Osteoblast (primary cell): ENCODE data around the gene NEUROG1. TPM values are rescaled to one million over a fixed set of nuclear protein-coding genes. Genes with fewer than 3 reads are reported as not detected.
A peak's percentile ranks its signal among the peaks of the same experiment; 100 is the strongest.

Experiments used
- DNase-seq: peaks from one replicate; pipeline ENCODE4 v3.0.0; 2011; ENCODE audit warnings: low spot score, mixed read lengths; ENCODE audit not compliant: insufficient read length; ENCODE audit errors: missing footprints
- H2AFZ ChIP-seq: 2 replicates; pipeline ENCODE4 v1.6.0; 2011; ENCODE audit warnings: mild to moderate bottlenecking, low read length
- H3K27ac ChIP-seq: 2 replicates; pipeline ENCODE4 v1.5.1; 2011; ENCODE audit warnings: mild to moderate bottlenecking, low read depth, low read length, moderate library complexity
- H3K27me3 ChIP-seq: 2 replicates; pipeline ENCODE4 v1.6.0; 2012; ENCODE audit warnings: mild to moderate bottlenecking, control low read depth, inconsistent platforms, low read length, moderate library complexity; ENCODE audit not compliant: insufficient read depth
- H3K36me3 ChIP-seq: 2 replicates; pipeline ENCODE4 v1.5.1; 2011; ENCODE audit warnings: mild to moderate bottlenecking, low read length, control low read depth, moderate library complexity; ENCODE audit not compliant: insufficient read depth
- H3K4me1 ChIP-seq: 2 replicates; pipeline ENCODE4 v1.5.1; 2011; ENCODE audit warnings: mild to moderate bottlenecking, low read length, control low read depth, moderate library complexity; ENCODE audit not compliant: insufficient read depth
- H3K4me2 ChIP-seq: 2 replicates; pipeline ENCODE4 v1.6.0; 2011; ENCODE audit warnings: mild to moderate bottlenecking, low read length; ENCODE audit not compliant: insufficient read depth
- H3K4me3 ChIP-seq: fragments of 200-600 bp; sonication (generic); 3 replicates; pipeline ENCODE4 v1.5.1; 2012; ENCODE audit warnings: mild to moderate bottlenecking, low read length, inconsistent platforms; ENCODE audit not compliant: insufficient read depth
- H3K79me2 ChIP-seq: 2 replicates; pipeline ENCODE4 v1.6.0; 2012; ENCODE audit warnings: mild to moderate bottlenecking, low read length, control low read depth, inconsistent platforms; ENCODE audit not compliant: insufficient read depth
- H3K9me3 ChIP-seq: 2 replicates; pipeline ENCODE4 v1.5.1; 2011; ENCODE audit warnings: low read depth, low read length, control low read depth
- H4K20me1 ChIP-seq: 2 replicates; pipeline ENCODE4 v1.6.0; 2012; ENCODE audit warnings: mild to moderate bottlenecking, low read length, control low read depth; ENCODE audit not compliant: insufficient read depth
- total RNA-seq: library from RNA; depleted of rRNA; stranded (reverse); fragments of >200 nt; gene quantifications from 2 replicates; pipeline ENCODE4 v1.2.3, GENCODE V29; 2012
- TF ChIP-seq, protein P1 (sequence below): IDR thresholded peaks from 2 replicates; pipeline ENCODE4 v1.5.1; 2011; ENCODE audit warnings: mild to moderate bottlenecking, low read depth, low read length, moderate library complexity; ENCODE audit errors: extremely low read depth

NEUROG1 gene
- total RNA-seq, 1 donor = not detected

DNA sequence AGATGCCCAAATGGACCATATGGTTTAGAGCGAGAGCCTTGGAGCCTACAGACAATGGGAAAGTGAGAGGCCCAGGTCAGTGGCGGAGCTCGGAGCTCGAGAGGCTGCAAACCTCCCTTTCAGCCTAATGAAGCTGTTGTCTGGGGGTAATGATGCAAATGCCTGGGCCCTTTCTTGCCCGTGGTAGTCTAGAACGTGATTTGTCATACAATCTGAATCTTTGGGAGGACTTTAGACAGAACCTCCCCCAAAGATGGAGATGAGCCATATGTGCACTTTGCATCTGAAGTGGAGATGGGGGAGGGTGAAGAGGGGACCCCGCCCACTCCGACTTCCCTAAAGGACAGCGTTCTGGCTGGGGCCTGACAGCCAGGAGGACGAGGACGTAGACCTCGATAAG, 10.3 kb upstream of the NEUROG1 start:
- H3K27me3 ChIP-seq = peaks cover 94% of the 10 kb centered on the region
- H3K4me2 ChIP-seq = no peak overlapping the region
- no peak overlapping the region for H2AFZ ChIP-seq
- H3K4me3 ChIP-seq = no peak overlapping the region
- H3K9me3 ChIP-seq = no peaks in the 10 kb centered on the region
- DNase-seq = peak; percentile 27
- TF ChIP-seq, protein P1, sequence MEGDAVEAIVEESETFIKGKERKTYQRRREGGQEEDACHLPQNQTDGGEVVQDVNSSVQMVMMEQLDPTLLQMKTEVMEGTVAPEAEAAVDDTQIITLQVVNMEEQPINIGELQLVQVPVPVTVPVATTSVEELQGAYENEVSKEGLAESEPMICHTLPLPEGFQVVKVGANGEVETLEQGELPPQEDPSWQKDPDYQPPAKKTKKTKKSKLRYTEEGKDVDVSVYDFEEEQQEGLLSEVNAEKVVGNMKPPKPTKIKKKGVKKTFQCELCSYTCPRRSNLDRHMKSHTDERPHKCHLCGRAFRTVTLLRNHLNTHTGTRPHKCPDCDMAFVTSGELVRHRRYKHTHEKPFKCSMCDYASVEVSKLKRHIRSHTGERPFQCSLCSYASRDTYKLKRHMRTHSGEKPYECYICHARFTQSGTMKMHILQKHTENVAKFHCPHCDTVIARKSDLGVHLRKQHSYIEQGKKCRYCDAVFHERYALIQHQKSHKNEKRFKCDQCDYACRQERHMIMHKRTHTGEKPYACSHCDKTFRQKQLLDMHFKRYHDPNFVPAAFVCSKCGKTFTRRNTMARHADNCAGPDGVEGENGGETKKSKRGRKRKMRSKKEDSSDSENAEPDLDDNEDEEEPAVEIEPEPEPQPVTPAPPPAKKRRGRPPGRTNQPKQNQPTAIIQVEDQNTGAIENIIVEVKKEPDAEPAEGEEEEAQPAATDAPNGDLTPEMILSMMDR = no peak
- H3K27ac ChIP-seq = no peak overlapping the region
- no peaks in the 10 kb centered on the region for H3K79me2 ChIP-seq
- H3K4me1 ChIP-seq = peaks cover 6% of the 10 kb centered on the region
- H3K36me3 ChIP-seq = no peaks in the 10 kb centered on the region
- no peaks in the 10 kb centered on the region for H4K20me1 ChIP-seq

DNA sequence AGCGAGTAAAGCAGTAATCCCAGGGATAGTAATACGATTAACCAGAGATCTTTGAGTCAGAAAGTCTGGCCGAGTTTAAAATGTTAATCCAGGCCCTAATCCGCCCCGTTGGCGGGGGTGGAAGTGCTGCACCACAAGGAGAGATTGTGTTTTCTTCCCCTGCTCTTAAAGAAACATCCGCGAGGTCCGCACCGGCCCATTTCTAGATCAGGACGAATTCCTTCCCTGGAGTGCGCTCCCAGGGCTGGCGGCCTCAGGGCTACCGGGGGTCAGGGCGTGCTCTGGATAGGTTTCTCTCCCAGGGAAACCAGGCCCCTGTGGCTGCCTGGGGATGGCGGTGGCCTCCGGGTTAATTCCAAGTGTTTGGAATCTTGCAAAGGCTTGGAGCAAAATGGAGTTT, 9.3 kb upstream of the NEUROG1 start:
- H3K79me2 ChIP-seq = no peaks in the 10 kb centered on the region
- DNase-seq = peak; percentile 42
- H3K27ac ChIP-seq = no peak overlapping the region
- peaks cover 6% of the 10 kb centered on the region for H3K4me1 ChIP-seq
- no peak overlapping the region for H2AFZ ChIP-seq
- TF ChIP-seq, protein P1 = no peak
- H3K4me2 ChIP-seq = no peak overlapping the region
- H3K9me3 ChIP-seq = no peaks in the 10 kb centered on the region
- no peaks in the 10 kb centered on the region for H3K36me3 ChIP-seq
- H4K20me1 ChIP-seq = no peaks in the 10 kb centered on the region
- no peak overlapping the region for H3K4me3 ChIP-seq
- peaks cover 97% of the 10 kb centered on the region for H3K27me3 ChIP-seq

DNA sequence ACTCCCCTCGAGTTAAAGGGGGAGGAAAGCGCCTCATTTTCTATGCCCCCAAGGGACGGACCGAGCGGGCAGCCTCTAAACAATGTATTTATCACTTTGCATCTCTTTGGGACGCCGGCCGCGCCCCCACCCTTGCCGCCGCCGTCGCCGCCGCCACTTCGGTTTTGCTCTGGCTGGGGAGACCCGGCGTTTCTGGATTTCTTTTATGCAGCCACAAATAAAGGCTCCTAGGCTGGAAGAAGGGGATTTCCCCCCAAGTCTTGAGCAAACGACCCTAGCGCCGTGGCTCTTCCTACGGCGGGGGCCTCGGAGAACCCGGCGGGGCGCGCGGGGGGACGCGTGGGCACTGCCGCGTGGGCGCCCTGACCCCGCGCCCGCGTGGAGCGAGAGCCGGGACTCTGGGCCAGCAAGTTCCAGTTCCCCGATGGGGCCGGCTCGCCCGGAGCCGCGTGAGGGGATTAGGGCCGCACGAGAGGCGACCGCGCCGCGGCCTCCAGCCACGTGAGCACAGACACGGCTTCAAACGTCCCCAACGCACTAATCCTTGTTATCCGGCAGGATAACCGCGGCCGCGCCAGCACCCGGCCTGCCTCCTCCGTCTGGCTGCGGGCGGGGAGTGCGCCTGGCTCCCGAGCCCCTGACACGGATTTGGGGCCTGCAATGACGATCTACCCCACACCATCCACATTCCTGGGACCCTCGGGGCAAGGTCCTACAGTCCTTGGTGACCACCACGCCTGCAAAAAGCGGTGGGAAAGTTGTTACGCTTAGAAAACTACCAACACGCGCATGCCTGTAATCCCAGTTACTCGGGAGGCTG, 7.9 kb upstream of the NEUROG1 start:
- Histone ChIP-seq H3K4me2 (peak overlapping the region; percentile 70), H3K4me1 (peaks cover 6% of the 10 kb centered on the region), H3K36me3 (no peaks in the 10 kb centered on the region), H3K4me3 (peak overlapping the region; percentile 51), H3K79me2 (no peaks in the 10 kb centered on the region), H4K20me1 (no peaks in the 10 kb centered on the region), H2AFZ (peak overlapping the region; percentile 74), H3K27ac (no peak overlapping the region), H3K27me3 (peaks cover 100% of the 10 kb centered on the region), H3K9me3 (no peaks in the 10 kb centered on the region)
- TF ChIP-seq, protein P1 = no peak
- DNase-seq = peak; percentile 91

DNA sequence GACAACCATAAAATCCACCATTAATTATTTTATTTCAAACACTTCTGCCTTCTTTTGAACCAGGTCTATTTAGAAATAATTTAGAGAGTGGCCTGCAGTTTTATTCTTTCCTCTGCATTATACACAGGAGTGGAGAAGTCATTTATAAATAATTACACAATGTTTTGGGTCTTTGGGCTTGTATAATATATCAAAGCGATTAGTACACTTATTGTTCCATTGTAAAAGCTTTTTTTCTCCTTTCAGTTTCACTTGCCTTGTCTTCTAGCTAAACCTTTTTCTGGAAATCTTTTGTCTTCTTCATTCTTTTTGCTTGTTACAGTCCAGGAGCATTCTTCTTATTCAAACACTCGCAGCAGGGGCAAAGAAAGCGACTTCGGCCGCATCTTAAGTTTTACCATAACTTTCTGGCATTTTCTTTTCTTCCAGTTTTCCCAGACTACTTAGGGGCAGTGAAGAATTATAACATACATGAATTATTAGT, 7.3 kb upstream of the NEUROG1 start:
- Histone ChIP-seq H3K36me3 (no peaks in the 10 kb centered on the region), H3K9me3 (no peaks in the 10 kb centered on the region), H3K79me2 (no peaks in the 10 kb centered on the region), H3K27ac (no peak overlapping the region), H3K4me1 (peaks cover 6% of the 10 kb centered on the region), H4K20me1 (no peaks in the 10 kb centered on the region), H3K4me2 (peak overlapping the region; percentile 70), H2AFZ (no peak overlapping the region), H3K4me3 (peak overlapping the region; percentile 51), H3K27me3 (peaks cover 99% of the 10 kb centered on the region)
- TF ChIP-seq, protein P1 = no peak
- DNase-seq = no peak
